ENCODE results near the gene TRNT1.

DNA sequence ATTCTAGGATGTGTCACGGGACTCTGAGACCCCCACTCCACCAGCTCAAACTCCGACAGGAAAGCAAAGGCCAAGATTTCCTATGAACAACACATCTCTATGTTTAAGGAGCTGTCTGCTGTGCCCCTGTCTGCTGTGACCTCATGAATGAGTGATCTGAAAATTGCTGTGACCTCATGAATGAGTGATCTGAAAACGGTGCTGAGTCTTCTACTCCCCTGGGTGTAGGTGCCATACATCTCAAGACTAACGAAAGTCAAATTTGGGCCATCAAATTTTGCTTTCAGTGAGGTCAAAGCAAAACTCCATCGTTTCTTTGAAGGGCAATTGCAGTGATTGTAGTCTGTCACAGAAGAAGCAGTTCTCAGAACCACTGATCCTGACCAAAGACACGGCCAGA, 41.0 kb upstream of the TRNT1 start:
- TF ChIP-seq POLR2A (IDR thresholded peaks at IDR 0.05; ENCODE audit: low read length) (no peak), GATA1 (IDR thresholded peaks at IDR 0.05; ENCODE audit: low read depth, low read length) (no peak)
